Placental epithelial cell (primary cell): Measurements from ENCODE around the gene MUC20. TPM values are rescaled to one million over a fixed set of nuclear protein-coding genes. Genes with fewer than 3 reads are reported as not detected.

Experiments
- small RNA-seq: library from RNA; depleted of rRNA; stranded (forward); fragments of <200 nt; gene quantifications from one replicate; pipeline ENCODE3, GENCODE V24; 2012
- total RNA-seq: library from RNA; depleted of rRNA; stranded (reverse); fragments of >200 nt; gene quantifications from 2 replicates; pipeline ENCODE4 v1.2.3, GENCODE V29; 2012

The MUC20 gene
- total RNA-seq, result 1.1 and 12.6 TPM in 2 replicates

GRCh38 chr3:195720831-195721506, at the start of gene MUC20:
MUC20 (plus strand) TSS chr3:195720978; CDS start chr3:195721008, 30 bp downstream.

Small RNAs within 50 kb of the gene (small RNA-seq; reads per million reads assigned to genes)
- not detected for gene MIR570

Other genes starting within 250 kb of the MUC20 start
- 64.8 and 78.5 TPM in 2 replicates for gene PPP1R2, start 177.7 kb upstream of the MUC20 start, total RNA-seq
- not detected in 2 replicates for gene APOD, start 137.0 kb upstream of the MUC20 start, total RNA-seq
- gene MUC4, start 91.0 kb downstream of the MUC20 start, total RNA-seq, result 4.7 and 18.8 TPM in 2 replicates
- 16.1 and 21.6 TPM in 2 replicates for gene TNK2, start 187.6 kb downstream of the MUC20 start, total RNA-seq